OCI-LY1 (cell line): ENCODE data around the gene COX6A1.
"Not testable (repeated sequence)": the region's sequence is repeated elsewhere in the genome, so short reads cannot be mapped to it uniquely, and the experiment has no call there.

ENCODE experiments used
- H2AFZ ChIP-seq: fragments of 200-600 bp; sonication (generic), shearing (Covaris generic); 2 replicates; pipeline ENCODE4 v1.6.0; 2014; ENCODE audit warnings: antibody characterized with exemption, mild to moderate bottlenecking, low read length
- H3F3A ChIP-seq: fragments of 200-600 bp; sonication (generic), shearing (Covaris generic); 2 replicates; pipeline ENCODE4 v1.6.0; 2014; ENCODE audit warnings: mild to moderate bottlenecking, antibody characterized with exemption, low read length, moderate library complexity; ENCODE audit not compliant: insufficient read depth
- H3K27ac ChIP-seq: fragments of 200-600 bp; sonication (generic); 2 replicates; pipeline ENCODE4 v1.5.1; 2014; ENCODE audit warnings: low read length, mixed run types, mild to moderate bottlenecking, low read depth; ENCODE audit not compliant: poor library complexity, severe bottlenecking
- H3K27me3 ChIP-seq: fragments of 200-600 bp; sonication (generic); 2 replicates; pipeline ENCODE4 v1.6.0; 2014; ENCODE audit warnings: antibody characterized with exemption, mild to moderate bottlenecking, low read length, moderate library complexity; ENCODE audit not compliant: insufficient read depth
- H3K36me3 ChIP-seq: fragments of 200-600 bp; sonication (generic); 2 replicates; pipeline ENCODE4 v1.6.1; 2014; ENCODE audit warnings: mild to moderate bottlenecking, antibody characterized with exemption, low read length, moderate library complexity, mixed read lengths; ENCODE audit not compliant: insufficient read depth
- H3K4me1 ChIP-seq: fragments of 200-600 bp; sonication (generic); 2 replicates; pipeline ENCODE4 v1.5.1; 2014; ENCODE audit warnings: mild to moderate bottlenecking, low read length, moderate library complexity; ENCODE audit not compliant: insufficient read depth, severe bottlenecking
- H3K4me2 ChIP-seq: fragments of 200-600 bp; sonication (generic), shearing (Covaris generic); 2 replicates; pipeline ENCODE4 v1.6.1; 2014; ENCODE audit warnings: low read length
- H3K4me3 ChIP-seq: fragments of 200-600 bp; sonication (generic); 2 replicates; pipeline ENCODE4 v1.5.1; 2014; ENCODE audit warnings: low read length, low read depth, mild to moderate bottlenecking, mixed read lengths; ENCODE audit not compliant: poor library complexity, severe bottlenecking
- H3K79me2 ChIP-seq: fragments of 200-600 bp; shearing (Covaris generic); 2 replicates; pipeline ENCODE4 v1.6.1; 2016; ENCODE audit warnings: mixed run types, low read length, mixed read lengths; ENCODE audit not compliant: insufficient read depth
- H3K9ac ChIP-seq: fragments of 200-600 bp; sonication (generic), shearing (Covaris generic); 2 replicates; pipeline ENCODE4 v1.6.1; 2014; ENCODE audit warnings: mild to moderate bottlenecking, low read length, mixed read lengths
- H3K9me2 ChIP-seq: fragments of 200-600 bp; sonication (generic), shearing (Covaris generic); 2 replicates; pipeline ENCODE4 v1.6.1; 2014; ENCODE audit warnings: low read depth, mild to moderate bottlenecking, low read length, mixed read lengths
- H3K9me3 ChIP-seq: fragments of 200-600 bp; shearing (Covaris generic); 2 replicates; pipeline ENCODE4 v1.6.1; 2014; ENCODE audit warnings: low read length, mixed read lengths
- H4K20me1 ChIP-seq: fragments of 200-600 bp; sonication (generic), shearing (Covaris generic); 2 replicates; pipeline ENCODE4 v1.6.0; 2016; ENCODE audit warnings: mild to moderate bottlenecking, low read length; ENCODE audit not compliant: insufficient read depth
- EZH2 ChIP-seq: fragments of 200-600 bp; sonication (generic), shearing (Covaris generic); IDR thresholded peaks from 2 replicates; pipeline ENCODE4 v1.8.0; 2017; ENCODE audit warnings: borderline replicate concordance, mixed run types, mild to moderate bottlenecking, antibody characterized with exemption, low read length, moderate library complexity, mixed read lengths
- TF ChIP-seq, protein P1 (sequence below): fragments of 200-600 bp; sonication (generic), shearing (Covaris generic); IDR thresholded peaks from 2 replicates; pipeline ENCODE4 v1.5.1; 2017; ENCODE audit warnings: mild to moderate bottlenecking, antibody characterized with exemption, low read length, moderate library complexity, mixed read lengths

COX6A1 gene

DNA sequence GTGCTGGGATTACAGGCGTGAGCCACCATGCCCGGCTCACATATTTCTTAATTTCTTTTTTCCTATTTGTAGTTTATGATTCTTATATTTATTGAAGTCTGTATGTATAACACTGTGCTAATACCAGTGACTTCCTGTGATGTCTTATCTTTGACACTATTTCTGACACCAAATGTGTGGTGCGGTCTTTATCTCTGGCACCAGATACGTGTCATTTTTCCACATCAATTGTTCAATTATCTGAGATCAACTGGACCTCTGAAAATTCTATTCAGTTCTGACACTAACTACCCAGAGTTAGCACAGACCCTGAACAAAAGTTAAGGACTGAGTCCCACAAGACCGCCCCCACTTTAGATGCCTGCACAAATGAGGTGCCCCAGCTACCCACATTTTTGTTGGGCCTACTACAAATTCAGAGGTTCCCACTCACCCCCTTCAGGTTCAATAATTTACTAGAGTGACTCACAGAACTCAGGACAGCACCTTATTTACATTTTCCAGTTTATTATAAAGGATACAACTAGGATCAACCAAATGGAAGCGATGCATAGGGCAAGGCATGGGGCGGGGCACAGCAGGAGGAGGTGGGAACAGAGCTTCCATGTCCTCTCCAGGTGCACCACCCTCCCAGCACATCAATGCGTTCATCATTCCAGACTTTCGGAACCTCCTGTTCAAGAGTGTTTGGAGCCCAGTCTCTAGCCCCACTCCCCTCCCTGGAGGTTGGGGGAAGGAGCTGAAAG, 43.3 kb downstream of the COX6A1 start:
- Histone ChIP-seq H3K4me1 (peaks cover 14% of the 10 kb centered on the region), H3K4me3 (no peak overlapping the region), H4K20me1 (no peaks in the 10 kb centered on the region), H3K9me3 (no peaks in the 10 kb centered on the region), H3F3A (no peaks in the 10 kb centered on the region), H2AFZ (no peak overlapping the region), H3K9me2 (no peaks in the 10 kb centered on the region), H3K27me3 (no peaks in the 10 kb centered on the region), H3K36me3 (peaks cover 4% of the 10 kb centered on the region; the same call in 1 of the 2 replicates), H3K79me2 (no peaks in the 10 kb centered on the region), H3K9ac (no peak overlapping the region), H3K27ac (no peak overlapping the region), H3K4me2 (no peak overlapping the region)
- no peak for TF ChIP-seq EZH2

DNA sequence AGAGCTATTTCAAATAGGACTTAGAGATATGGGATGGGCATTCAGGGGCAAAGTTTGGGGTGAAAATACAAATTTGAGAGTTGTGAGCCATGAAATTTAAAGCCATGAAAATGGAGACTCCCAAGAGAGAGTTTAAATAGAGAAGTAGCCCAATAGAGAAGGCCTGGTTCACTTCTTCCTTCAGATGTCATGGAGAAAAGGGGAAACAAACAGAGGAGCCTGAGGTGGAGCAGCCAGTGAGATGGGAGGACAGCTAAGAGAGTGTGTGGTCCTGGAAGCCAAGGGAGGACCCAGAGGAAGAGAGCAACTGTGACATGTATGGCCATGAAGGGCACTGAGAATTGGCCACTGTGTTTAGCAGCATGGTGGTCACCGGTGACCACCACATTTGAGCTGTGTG, 45.7 kb downstream of the COX6A1 start:
- H3F3A ChIP-seq = no peaks in the 10 kb centered on the region
- TF ChIP-seq, protein P1, sequence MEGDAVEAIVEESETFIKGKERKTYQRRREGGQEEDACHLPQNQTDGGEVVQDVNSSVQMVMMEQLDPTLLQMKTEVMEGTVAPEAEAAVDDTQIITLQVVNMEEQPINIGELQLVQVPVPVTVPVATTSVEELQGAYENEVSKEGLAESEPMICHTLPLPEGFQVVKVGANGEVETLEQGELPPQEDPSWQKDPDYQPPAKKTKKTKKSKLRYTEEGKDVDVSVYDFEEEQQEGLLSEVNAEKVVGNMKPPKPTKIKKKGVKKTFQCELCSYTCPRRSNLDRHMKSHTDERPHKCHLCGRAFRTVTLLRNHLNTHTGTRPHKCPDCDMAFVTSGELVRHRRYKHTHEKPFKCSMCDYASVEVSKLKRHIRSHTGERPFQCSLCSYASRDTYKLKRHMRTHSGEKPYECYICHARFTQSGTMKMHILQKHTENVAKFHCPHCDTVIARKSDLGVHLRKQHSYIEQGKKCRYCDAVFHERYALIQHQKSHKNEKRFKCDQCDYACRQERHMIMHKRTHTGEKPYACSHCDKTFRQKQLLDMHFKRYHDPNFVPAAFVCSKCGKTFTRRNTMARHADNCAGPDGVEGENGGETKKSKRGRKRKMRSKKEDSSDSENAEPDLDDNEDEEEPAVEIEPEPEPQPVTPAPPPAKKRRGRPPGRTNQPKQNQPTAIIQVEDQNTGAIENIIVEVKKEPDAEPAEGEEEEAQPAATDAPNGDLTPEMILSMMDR = no peak
- TF ChIP-seq EZH2 = no peak
- no peak overlapping the region for H3K27ac ChIP-seq
- H3K4me2 ChIP-seq = no peak overlapping the region
- peaks cover 4% of the 10 kb centered on the region; the same call in 1 of the 2 replicates for H3K36me3 ChIP-seq
- H3K9me3 ChIP-seq = no peaks in the 10 kb centered on the region
- no peak overlapping the region for H3K9ac ChIP-seq
- H3K9me2 ChIP-seq = no peaks in the 10 kb centered on the region
- no peaks in the 10 kb centered on the region for H3K27me3 ChIP-seq
- no peaks in the 10 kb centered on the region for H3K79me2 ChIP-seq
- no peaks in the 10 kb centered on the region for H4K20me1 ChIP-seq
- no peak overlapping the region for H3K4me3 ChIP-seq
- no peak overlapping the region for H2AFZ ChIP-seq
- peaks cover 14% of the 10 kb centered on the region for H3K4me1 ChIP-seq

DNA sequence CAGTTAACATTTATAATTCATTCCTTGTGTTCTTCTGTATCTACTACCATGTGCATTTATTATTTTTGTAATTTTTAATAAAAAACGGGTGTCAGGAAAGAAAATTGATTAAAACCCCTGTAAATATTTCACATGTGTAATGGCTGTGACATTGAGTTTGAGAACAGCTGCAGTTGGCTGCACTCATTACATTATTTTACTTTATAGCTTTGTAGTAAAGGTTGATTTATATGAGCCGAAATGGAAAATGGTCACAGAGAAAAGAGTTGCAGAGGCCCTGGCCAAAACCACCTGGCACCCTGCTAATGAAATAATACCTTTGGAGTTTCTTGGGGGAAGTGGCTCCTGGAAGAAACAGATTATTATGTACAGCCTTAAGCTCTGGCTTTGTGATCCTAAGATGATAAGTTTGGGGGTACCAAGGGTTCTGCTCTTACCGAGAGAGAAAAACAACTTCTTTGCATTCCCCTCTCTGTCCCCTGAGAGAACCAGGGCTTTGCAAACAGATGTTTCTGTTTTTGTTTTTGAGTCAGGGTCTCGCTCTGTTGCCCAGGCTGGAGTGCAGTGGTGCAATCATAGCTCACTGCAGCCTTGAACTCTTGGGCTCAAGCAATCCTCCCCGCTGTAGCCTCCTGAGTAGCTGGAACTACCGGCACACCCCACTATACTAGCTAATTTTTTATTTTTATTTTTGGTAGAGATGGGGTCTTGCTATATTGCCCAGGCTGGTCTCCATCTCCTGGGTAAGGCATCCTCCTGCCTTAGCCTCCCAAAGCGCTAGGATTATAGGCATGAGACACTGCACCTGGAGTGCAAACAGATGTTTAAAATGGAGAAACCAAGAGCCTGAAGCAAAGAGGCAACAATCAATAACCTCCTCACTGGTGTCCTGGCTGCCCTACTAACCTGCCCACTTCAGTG, 48.3 kb downstream of the COX6A1 start:
- Histone ChIP-seq H3K4me1 (peaks cover 14% of the 10 kb centered on the region), H3K27ac (peak overlapping the region; percentile 32), H3K36me3 (peaks cover 4% of the 10 kb centered on the region; the same call in 1 of the 2 replicates), H2AFZ (no peak overlapping the region), H3K4me2 (no peak overlapping the region), H3K79me2 (no peaks in the 10 kb centered on the region), H3F3A (no peaks in the 10 kb centered on the region), H3K9me3 (no peaks in the 10 kb centered on the region), H3K27me3 (no peaks in the 10 kb centered on the region), H3K4me3 (no peak overlapping the region), H3K9ac (no peak overlapping the region; the same call in 1 of the 2 replicates), H3K9me2 (no peaks in the 10 kb centered on the region), H4K20me1 (no peaks in the 10 kb centered on the region)
- TF ChIP-seq, protein P1 = no peak
- no peak for TF ChIP-seq EZH2

DNA sequence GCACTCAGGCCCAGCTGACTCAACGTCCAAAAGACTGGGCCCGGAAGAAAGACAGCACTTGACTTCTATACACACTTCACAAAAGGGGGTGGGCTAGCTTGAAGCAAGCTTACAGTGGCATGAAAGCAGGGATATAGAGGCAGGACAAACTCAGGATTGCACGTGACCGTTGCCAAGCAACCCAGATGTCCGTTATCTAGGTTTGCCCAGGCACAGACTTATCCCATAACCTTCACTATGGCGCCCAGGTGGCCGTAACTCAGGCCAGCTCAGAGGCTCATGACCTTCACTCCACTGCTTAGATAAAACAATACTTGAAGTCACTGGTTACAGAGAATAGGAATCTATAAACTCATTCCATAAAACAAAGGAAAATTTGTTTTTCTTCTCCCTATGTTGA, 49.6 kb downstream of the COX6A1 start:
- not testable (repeated sequence) for H3K79me2 ChIP-seq, H3K4me2 ChIP-seq, H3K4me1 ChIP-seq, H3F3A ChIP-seq, H3K36me3 ChIP-seq, H3K9me2 ChIP-seq, H3K9me3 ChIP-seq, H3K27ac ChIP-seq, H3K27me3 ChIP-seq, H3K9ac ChIP-seq, H3K4me3 ChIP-seq, H4K20me1 ChIP-seq, H2AFZ ChIP-seq
